Heart left ventricle (tissue), 13 donors: Measurements from ENCODE around the gene MCTP1.
A peak's percentile ranks its signal among the peaks of the same experiment; 100 is the strongest.

Experiments used
- POLR2A ChIP-seq, 2 donors: fragments of 450-650 bp; IDR thresholded peaks; one replicate each; pipeline ENCODE4 v1.6.1; 2017; ENCODE audit warnings: antibody characterized with exemption in 2 of 2, mild to moderate bottlenecking in 2 of 2, moderate library complexity in 2 of 2
- TF ChIP-seq, protein P1 (sequence below), 12 donors: fragments of 200-600 bp; sonication (generic) in 4 of 12; IDR thresholded peaks; one replicate each; pipeline versions ENCODE4 v1.5.0 to v1.8.0; 2018 to 2022; ENCODE audit warnings: antibody characterized with exemption in 12 of 12, mild to moderate bottlenecking in 5 of 12
- donor health status: ischemic (EF 13 %, LVEDD 7.1; RV severe dilation, severe dysfunction).
- donor health status: DM: no; HTN: yes; CAD: no.
- donor health status: DM: no; HTN: no; CAD: no.
- donor health status: ischemic (EF 25% LVEDD 6.9; RV normal size, moderate dysfunction).
- donor health status: ischemic (EF 25% LVEDD 5.7; RV mildly dilated, moderate dysfunction).
- donor health status: ischemic (EF 35%, LVEDD 5.7; RV mildly dilated, moderate dysfunction).
- donor health status: nonischemic (EF 11% LVEDD 7.7; RV severe dilation, severe dysfunction).
- donor health status: DM: yes; HTN: yes; CAD: no.
- donor health status: PGD.
- donor health status: ischemic (EF 29% LVEDD 5.4; RV normal size, mild dysfunction).
- donor health status: nonischemic (EF 23%, LVEDD 6.1; RV moderate dilation, normal function).

DNA sequence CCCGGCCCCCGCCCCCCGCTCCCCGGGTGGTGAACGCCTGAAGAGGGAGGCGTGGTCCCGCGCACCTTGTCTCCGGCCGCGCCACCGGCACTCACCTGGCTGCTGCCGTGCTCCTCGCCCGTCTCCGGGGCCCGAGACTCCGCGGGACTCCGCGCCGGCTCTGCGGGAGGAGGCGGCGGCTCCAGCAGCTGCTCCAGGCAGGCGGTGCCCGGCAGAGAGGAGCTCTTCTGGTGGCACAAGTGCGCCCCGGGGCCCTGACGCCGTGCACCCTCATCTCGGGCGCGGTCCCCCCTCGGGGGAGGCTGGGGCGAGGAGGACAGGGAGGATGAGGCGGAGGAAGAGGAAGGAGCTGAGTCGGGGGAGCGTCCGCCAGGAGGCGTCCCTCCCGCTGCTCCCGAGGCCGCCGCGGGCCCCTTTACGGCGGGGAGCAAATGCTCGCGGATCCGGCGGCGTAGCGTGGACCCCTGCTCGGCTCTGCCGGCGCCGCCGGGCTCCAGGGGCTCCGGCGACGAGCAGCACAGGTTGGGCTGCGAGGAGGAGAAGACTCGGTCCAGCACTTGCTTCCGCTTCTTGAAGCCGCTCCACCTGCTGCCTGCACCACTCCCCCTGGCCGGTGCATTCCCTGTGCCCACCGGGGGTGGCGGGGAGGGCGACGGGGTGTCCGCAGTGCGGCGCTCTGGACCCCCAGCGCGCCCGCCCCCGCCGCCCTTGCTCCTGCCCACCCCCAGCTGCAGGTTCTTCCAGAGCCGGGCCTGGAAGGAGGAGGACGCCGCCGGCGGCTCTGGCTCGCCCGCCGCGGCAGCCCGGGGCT is 928 bp downstream of the MCTP1 start:
- TF ChIP-seq, protein P1, sequence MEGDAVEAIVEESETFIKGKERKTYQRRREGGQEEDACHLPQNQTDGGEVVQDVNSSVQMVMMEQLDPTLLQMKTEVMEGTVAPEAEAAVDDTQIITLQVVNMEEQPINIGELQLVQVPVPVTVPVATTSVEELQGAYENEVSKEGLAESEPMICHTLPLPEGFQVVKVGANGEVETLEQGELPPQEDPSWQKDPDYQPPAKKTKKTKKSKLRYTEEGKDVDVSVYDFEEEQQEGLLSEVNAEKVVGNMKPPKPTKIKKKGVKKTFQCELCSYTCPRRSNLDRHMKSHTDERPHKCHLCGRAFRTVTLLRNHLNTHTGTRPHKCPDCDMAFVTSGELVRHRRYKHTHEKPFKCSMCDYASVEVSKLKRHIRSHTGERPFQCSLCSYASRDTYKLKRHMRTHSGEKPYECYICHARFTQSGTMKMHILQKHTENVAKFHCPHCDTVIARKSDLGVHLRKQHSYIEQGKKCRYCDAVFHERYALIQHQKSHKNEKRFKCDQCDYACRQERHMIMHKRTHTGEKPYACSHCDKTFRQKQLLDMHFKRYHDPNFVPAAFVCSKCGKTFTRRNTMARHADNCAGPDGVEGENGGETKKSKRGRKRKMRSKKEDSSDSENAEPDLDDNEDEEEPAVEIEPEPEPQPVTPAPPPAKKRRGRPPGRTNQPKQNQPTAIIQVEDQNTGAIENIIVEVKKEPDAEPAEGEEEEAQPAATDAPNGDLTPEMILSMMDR (IDR thresholded peaks at IDR 0.05), result peak in 11 of 12 donors; percentile 17 to 45 (median 24)
- no peak for TF ChIP-seq POLR2A (IDR thresholded peaks at IDR 0.05)
